GM23338 (cell line): ENCODE results near the gene R3HDM2. TPM values are rescaled to one million over a fixed set of nuclear protein-coding genes. Genes with fewer than 3 reads are reported as not detected.

Experiments used
- ATAC-seq: fragments of 200-7000 bp; cut with Tn5 transposase; 3 replicates; pipeline ENCODE4 v1.9.1; 2020
- DNase-seq: peaks from one replicate; pipeline ENCODE4 v3.0.0-alpha.2; 2015; ENCODE audit warnings: low spot score
- H2AFZ ChIP-seq: fragments of 200-600 bp; sonication (generic); 2 replicates; pipeline ENCODE4 v1.8.0; 2016; ENCODE audit warnings: antibody characterized with exemption, mild to moderate bottlenecking, moderate library complexity
- H3F3A ChIP-seq: fragments of 200-600 bp; sonication (generic); replicated peaks from 2 replicates; pipeline ENCODE4 v1.8.0; 2017; ENCODE audit warnings: antibody characterized with exemption, mixed run types, low read depth
- H3K27ac ChIP-seq: fragments of 200-600 bp; sonication (generic); 2 replicates; pipeline ENCODE4 v1.6.1; 2016; ENCODE audit warnings: low read depth
- H3K27me3 ChIP-seq: fragments of 200-600 bp; sonication (generic); 2 replicates; pipeline ENCODE4 v1.8.0; 2016; ENCODE audit warnings: mild to moderate bottlenecking, mixed run types, moderate library complexity; ENCODE audit not compliant: insufficient read depth
- H3K36me3 ChIP-seq: fragments of 200-600 bp; sonication (generic); 2 replicates; pipeline ENCODE4 v1.8.0; 2016; ENCODE audit warnings: mild to moderate bottlenecking; ENCODE audit not compliant: insufficient read depth
- H3K4me1 ChIP-seq: fragments of 200-600 bp; sonication (generic); 2 replicates; pipeline ENCODE4 v1.8.0; 2016; ENCODE audit warnings: mild to moderate bottlenecking, moderate library complexity; ENCODE audit not compliant: insufficient read depth
- H3K4me2 ChIP-seq: fragments of 200-600 bp; sonication (generic); 2 replicates; pipeline ENCODE4 v1.7.1; 2017; ENCODE audit warnings: mixed run types
- H3K4me3 ChIP-seq: fragments of 200-600 bp; sonication (generic); 2 replicates; pipeline ENCODE4 v1.6.1; 2016; ENCODE audit warnings: mixed run types
- H3K79me2 ChIP-seq: fragments of 200-600 bp; sonication (generic); replicated peaks from 2 replicates; pipeline ENCODE4 v1.8.0; 2017; ENCODE audit warnings: mild to moderate bottlenecking; ENCODE audit not compliant: insufficient read depth
- H3K9me2 ChIP-seq: fragments of 200-600 bp; sonication (generic); 2 replicates; pipeline ENCODE4 v1.8.0; 2017; ENCODE audit not compliant: insufficient read depth
- H4K20me1 ChIP-seq: fragments of 200-600 bp; sonication (generic); replicated peaks from 2 replicates; pipeline ENCODE4 v1.8.0; 2017; ENCODE audit warnings: mild to moderate bottlenecking; ENCODE audit not compliant: insufficient read depth
- H3K27ac Mint-ChIP-seq: 2 replicates; pipeline ENCODE4 v1.8.0; 2020; ENCODE audit warnings: inconsistent platforms, mild to moderate bottlenecking, moderate library complexity, mixed read lengths
- H3K27me3 Mint-ChIP-seq: 3 replicates; pipeline ENCODE4 v1.8.0; 2022; ENCODE audit warnings: low read depth, mild to moderate bottlenecking, moderate library complexity, mixed read lengths, inconsistent platforms; ENCODE audit not compliant: insufficient read depth, poor library complexity
- H3K36me3 Mint-ChIP-seq: 3 replicates; pipeline ENCODE4 v1.8.0; 2021; ENCODE audit warnings: low read depth, mild to moderate bottlenecking, inconsistent platforms, moderate library complexity, mixed read lengths
- H3K4me1 Mint-ChIP-seq: 3 replicates; pipeline ENCODE4 v1.8.0; 2020; ENCODE audit warnings: mild to moderate bottlenecking, inconsistent platforms, mixed read lengths
- H3K4me3 Mint-ChIP-seq: 3 replicates; pipeline ENCODE4 v1.8.0; 2021; ENCODE audit warnings: moderate library complexity, mild to moderate bottlenecking, inconsistent platforms, mixed read lengths
- H3K9me3 Mint-ChIP-seq: 3 replicates; pipeline ENCODE4 v1.8.0; 2020; ENCODE audit warnings: moderate library complexity, mild to moderate bottlenecking, inconsistent platforms, mixed read lengths
- ETS1 ChIP-seq: IDR thresholded peaks from 2 replicates; pipeline ENCODE4 v1.6.1; 2016; ENCODE audit warnings: antibody characterized with exemption
- JUNB ChIP-seq: IDR thresholded peaks from one replicate; pipeline ENCODE4 v1.6.1; 2016; ENCODE audit warnings: antibody characterized with exemption; ENCODE audit not compliant: unreplicated experiment
- NANOG ChIP-seq: IDR thresholded peaks from 2 replicates; pipeline ENCODE4 v1.6.1; 2016; ENCODE audit warnings: antibody characterized with exemption, borderline replicate concordance
- POLR2AphosphoS5 ChIP-seq: IDR thresholded peaks from 2 replicates; pipeline ENCODE4 v1.6.1; 2016; ENCODE audit warnings: antibody characterized with exemption, low read depth
- REST ChIP-seq: IDR thresholded peaks from one replicate; pipeline ENCODE4 v1.6.1; 2018; ENCODE audit warnings: antibody characterized with exemption; ENCODE audit not compliant: unreplicated experiment
- STAT1 ChIP-seq: IDR thresholded peaks from one replicate; pipeline ENCODE4 v1.6.1; 2016; ENCODE audit warnings: antibody characterized with exemption; ENCODE audit not compliant: unreplicated experiment
- ZNF462 ChIP-seq: fragments of 250-450 bp; sonication (Bioruptor Pico); IDR thresholded peaks from 2 replicates; pipeline ENCODE4 v1.5.0; 2020; ENCODE audit warnings: mild to moderate bottlenecking, moderate library complexity
- polyA plus RNA-seq: library from polyadenylated mRNA; unstranded; fragments of >200 nt; fragmentation: Nextera tagmentation; extraction: Ambion mirVana; gene quantifications from 2 replicates; pipeline ENCODE4 v1.2.1, GENCODE V29; 2016
- total RNA-seq: library from RNA; depleted of rRNA; stranded (reverse); fragments of >200 nt; shearing (Covaris generic); gene quantifications from 2 replicates; pipeline ENCODE4 v1.2.3, GENCODE V29; 2014

The R3HDM2 gene
- total and polyA plus RNA-seq, 2 experiments from 2014 or later = 9.6 to 19.6 TPM

- no peak for TF ChIP-seq ZNF462 (CRISPR knock-in tag)
These were observed 75.1 kb downstream of the R3HDM2 start (continued) for GRCh38 chr12:57355734-57356133.

- H3K27me3 Mint-ChIP-seq = peaks cover 4% of the 10 kb centered on the region
- Histone ChIP-seq H3F3A (no peaks in the 10 kb centered on the region), H4K20me1 (no peaks in the 10 kb centered on the region; the same call in 1 of the 2 replicates), H2AFZ (no peak overlapping the region), H3K4me3 (no peak overlapping the region), H3K79me2 (no peaks in the 10 kb centered on the region), H3K4me2 (no peak overlapping the region), H3K27ac (no peak overlapping the region), H3K27me3 (no peaks in the 10 kb centered on the region), H3K4me1 (no peaks in the 10 kb centered on the region), H3K9me2 (no peaks in the 10 kb centered on the region), H3K36me3 (no peaks in the 10 kb centered on the region)
- no peak overlapping the region for H3K4me3 Mint-ChIP-seq
- no peaks in the 10 kb centered on the region for H3K4me1 Mint-ChIP-seq
- H3K9me3 Mint-ChIP-seq = no peaks in the 10 kb centered on the region
- no peak overlapping the region for H3K27ac Mint-ChIP-seq
- ATAC-seq (no peak), DNase-seq (no peak)
- peaks cover 5% of the 10 kb centered on the region; the same call in 1 of the 3 replicates for H3K36me3 Mint-ChIP-seq
- TF ChIP-seq POLR2AphosphoS5 (no peak), ETS1 (no peak), JUNB (no peak), NANOG (no peak), STAT1 (no peak), REST (no peak)
These were observed 78.7 kb downstream of the R3HDM2 start for GRCh38 chr12:57352166-57352565.
